Gastrocnemius medialis (tissue), 4 donors: ENCODE measurements around the gene MLST8.

ENCODE experiments used
- CTCF ChIP-seq, 5 experiments: fragments of 450-650 bp in 3 of 5; fragments of 200-600 bp in 2 of 5; sonication (generic) in 2 of 5; IDR thresholded peaks in 4 of 5; conservative IDR thresholded peaks in 1 of 5; 1 replicate in 4 of 5; 2 replicates in 1 of 5; pipeline ENCODE4 v1.5.1; 2016 to 2019; ENCODE audit warnings: antibody characterized with exemption in 5 of 5, mild to moderate bottlenecking in 3 of 5, moderate library complexity in 3 of 5
- POLR2A ChIP-seq, 2 donors: fragments of 450-650 bp; IDR thresholded peaks; one replicate each; pipeline ENCODE4 v1.6.1; 2017; ENCODE audit warnings: antibody characterized with exemption in 2 of 2, mild to moderate bottlenecking in 2 of 2, moderate library complexity in 2 of 2

- TF ChIP-seq CTCF (IDR thresholded peaks at IDR 0.05 in 4 of 5, conservative IDR thresholded peaks at IDR 0.05 in 1 of 5), result no peak
- no peak for TF ChIP-seq POLR2A (IDR thresholded peaks at IDR 0.05)
Measured at GRCh38 chr16:2177101-2177500, 28.2 kb upstream of the MLST8 start.
